Hypothalamus (tissue), 51 donors: ENCODE data around the gene DBT.
"Not testable (repeated sequence)": the region's sequence is repeated elsewhere in the genome, so short reads cannot be mapped to it uniquely, and the experiment has no call there.

Experiments used
- DNase-seq, 51 donors: peaks; one replicate each; lab custom pipeline; 2025; lab: John Stamatoyannopoulos, UW

DBT gene

GRCh38 chr1:100252901-100253300 lies 3.3 kb upstream of the DBT start:
- no peak for DNase-seq

DNA sequence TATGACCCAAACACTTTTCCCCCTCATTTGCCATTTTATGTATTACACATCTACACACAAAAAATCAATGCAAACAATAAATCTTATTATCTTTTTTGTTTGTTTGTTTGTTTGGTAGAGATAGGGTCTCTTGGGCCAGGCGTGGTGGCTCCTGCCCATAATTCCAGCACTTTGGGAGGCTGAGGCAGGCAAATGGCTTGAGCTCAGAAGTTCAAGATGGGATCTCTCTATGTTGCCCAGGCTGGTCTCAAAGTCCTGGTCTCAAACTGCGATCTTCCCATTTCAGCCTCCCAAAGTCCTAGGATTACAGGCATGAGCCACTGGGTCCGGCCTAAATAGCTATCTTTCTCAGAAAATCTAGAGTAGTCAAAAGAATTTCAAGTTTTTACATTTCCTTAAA lies 1.2 kb upstream of the DBT start:
- no peak for DNase-seq

- DNase-seq, result peak in 1 of 51 donors; percentile 31
These were observed 630 bp upstream of the DBT start for GRCh38 chr1:100250264-100250663.

DNA sequence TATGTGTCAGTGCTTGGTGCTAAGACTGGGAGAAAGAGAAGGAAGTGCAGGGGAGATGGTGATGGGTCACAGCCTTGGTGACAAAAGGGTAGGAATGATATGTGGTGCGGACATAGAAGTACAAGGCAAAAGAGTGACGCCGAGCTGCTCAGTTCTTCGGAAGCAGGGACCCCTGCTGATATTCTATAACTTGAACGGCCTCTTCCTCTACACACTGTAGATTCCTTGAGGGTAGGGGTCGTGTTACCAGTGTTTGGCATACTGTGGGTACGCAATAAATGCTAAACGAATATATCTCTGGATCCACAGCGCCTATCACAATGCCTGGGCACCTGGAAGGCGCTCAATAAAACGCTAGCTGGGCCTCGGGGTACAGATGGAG lies 488 bp downstream of the DBT start:
- peak in 1 of 51 donors; percentile 45 for DNase-seq

- DNase-seq, result no peak
These were observed 2.9 kb downstream of the DBT start for GRCh38 chr1:100246738-100247137.

- DNase-seq, result no peak
These were observed 9.0 kb downstream of the DBT start for GRCh38 chr1:100240631-100241030.

DNA sequence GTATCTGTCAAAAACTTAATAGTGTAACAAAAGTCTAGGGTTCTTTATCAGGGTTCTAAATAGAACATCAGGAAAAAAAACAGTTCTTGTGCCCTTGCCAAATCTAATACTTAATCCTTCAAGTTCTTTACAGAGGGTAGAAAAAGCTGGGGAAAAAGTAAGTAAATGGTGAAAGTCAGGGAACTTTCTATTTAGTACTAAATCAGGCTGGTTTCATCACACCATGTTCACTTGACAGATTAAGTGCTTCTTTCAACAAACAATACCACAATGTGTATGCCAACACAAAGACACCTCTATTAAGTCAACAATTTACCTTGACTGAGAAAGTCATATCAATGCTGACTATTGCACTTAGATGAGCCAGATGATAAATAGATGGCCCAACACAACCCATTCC lies 9.7 kb downstream of the DBT start:
- no peak for DNase-seq

GRCh38 chr1:100237091-100237490 lies 12.5 kb downstream of the DBT start:
- DNase-seq, result no peak

GRCh38 chr1:100234432-100234831 lies 15.2 kb downstream of the DBT start:
- no peak for DNase-seq

- not testable (repeated sequence) for DNase-seq
These were observed 16.1 kb downstream of the DBT start for GRCh38 chr1:100233566-100233965.

- DNase-seq, result no peak
These were observed 17.5 kb downstream of the DBT start for GRCh38 chr1:100232156-100232555.

GRCh38 chr1:100231721-100232120 lies 17.9 kb downstream of the DBT start:
- no peak for DNase-seq

DNA sequence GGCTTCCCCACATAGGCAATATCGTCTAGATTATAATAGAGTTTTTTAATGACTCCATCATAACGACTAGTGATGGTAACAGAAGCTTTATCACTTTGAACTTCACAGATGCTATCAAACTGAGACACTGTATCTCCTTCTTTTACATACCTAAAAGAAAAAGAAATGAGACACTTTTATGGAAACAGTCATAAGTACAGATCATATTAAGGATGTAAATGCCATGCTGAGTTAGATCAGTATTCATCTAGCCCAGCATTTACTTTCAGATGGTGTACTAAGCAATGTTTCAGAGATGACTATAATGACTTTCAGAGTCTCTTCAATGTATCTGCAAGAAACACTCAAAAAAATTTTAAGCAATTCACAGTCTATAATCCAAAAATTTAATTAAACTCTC lies 18.9 kb downstream of the DBT start:
- DNase-seq, result no peak

GRCh38 chr1:100229681-100230443 lies 19.8 kb downstream of the DBT start:
- DNase-seq, result no peak

DNA sequence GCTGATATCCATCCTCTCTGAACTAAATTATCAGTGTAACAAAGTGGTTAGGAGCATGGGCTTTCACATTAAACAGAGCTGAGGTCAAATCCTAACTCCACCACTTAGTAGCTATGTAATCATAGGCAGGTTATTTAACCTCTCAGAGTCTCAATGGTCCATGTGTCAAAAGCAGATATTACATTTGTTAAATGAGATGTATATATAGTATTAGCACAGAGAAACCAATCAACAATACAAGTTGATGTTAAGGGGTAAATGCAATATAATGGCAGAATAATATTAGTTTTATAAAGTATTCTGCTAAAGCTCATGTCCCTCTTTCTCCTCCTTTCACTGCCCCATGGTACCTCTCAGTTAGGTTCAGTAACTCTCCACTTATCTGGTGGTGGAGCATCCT lies 27.2 kb downstream of the DBT start:
- DNase-seq, result no peak

GRCh38 chr1:100219883-100220282 lies 29.8 kb downstream of the DBT start:
- DNase-seq, result no peak

DNA sequence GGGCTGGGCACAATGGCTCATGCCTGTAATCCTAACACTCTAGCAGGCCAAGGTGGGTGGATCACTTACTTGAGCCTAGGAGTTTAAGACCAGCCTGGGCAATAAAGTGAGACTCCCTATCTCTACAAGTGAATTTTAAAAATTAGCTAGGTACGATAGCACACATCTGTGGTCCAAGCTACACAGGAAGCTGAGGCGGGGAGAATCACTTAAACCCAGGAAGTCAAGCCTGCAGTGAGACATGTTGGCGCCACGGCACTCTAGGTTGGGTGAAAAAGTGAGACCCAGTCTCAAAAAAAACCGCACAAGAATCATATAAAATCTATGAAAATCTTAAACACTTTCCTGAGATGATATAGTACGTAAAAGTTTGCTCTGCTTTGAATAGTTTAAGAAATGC lies 30.2 kb downstream of the DBT start:
- DNase-seq, result no peak

DNA sequence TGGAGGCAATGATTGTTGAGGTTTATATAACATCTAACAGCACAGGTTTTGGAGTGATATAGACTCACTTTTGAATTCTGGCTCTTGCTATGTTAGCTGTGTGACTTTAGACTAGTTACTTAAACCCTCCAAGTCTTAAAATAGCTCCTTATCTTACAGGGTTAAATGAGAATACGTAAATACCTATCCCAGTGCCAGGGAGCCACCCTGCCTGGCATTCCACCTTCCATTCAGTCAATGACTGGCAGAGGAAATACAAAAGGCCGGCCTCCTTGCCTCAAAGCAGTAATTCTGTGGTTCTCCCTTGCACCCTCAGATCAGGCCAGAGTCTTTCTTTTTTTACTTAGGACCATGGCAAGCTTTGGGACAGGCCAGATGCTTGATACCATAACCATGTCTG lies 31.8 kb downstream of the DBT start:
- no peak for DNase-seq

DNA sequence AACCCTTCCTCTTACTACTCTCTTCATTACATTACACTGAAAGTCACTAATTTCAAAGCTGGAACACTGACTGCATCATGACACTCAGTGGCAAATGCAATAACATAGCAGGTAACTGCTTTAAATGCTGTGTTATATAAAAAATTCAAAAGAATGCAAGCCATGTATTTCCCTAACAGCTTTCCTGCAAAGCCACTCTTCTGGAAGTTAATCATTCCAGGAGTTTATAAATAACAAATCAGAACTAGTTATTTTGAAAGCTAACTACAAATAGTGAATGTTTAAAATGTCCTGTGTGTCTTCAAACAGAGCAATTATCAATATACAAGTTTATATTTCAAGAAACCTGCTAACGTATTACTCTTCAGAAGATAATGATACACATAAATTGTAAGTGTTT lies 34.5 kb downstream of the DBT start:
- DNase-seq, result no peak

DNA sequence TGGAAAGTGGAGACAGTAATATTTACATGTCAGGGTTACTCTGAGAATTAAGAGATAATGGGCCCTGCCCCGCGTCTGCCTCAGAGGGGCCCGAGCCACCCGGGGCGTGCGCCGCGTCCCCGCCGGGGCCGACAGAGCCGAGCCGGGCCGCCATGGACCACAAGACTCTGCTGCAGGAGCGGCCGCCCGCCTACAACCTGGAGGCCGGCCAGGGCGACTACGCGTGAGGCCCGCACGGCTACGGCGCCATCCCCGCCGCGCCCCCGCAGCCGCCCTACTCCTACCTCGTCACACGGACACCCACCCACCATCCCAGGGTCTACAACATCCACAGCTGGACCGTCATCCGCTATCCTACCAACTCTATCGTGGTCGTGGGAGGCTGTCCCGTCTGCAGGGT lies 36.5 kb downstream of the DBT start:
- no peak for DNase-seq

DNA sequence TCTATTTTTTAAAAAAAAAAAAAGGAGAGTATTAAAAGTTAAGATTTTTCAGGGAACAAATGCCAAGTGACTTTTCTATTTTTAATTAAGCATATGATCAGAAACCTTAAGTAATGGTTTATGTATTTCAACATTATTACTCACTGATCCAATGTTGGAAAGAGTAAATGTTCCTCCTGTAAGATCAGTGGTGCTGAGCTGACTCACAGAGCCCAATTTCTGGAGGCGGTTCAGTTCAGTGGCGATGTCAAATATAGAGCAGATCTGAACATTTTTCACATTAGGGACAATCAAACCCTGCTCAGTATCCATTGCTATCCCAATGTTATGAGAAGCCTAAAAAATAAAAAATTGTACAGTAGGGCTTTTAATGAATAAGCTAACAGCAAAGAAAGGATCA lies 43.3 kb downstream of the DBT start:
- no peak for DNase-seq

- DNase-seq, result not testable (repeated sequence)
These were observed 44.0 kb downstream of the DBT start for GRCh38 chr1:100205593-100205992.

GRCh38 chr1:100205103-100205502 lies 44.5 kb downstream of the DBT start:
- not testable (repeated sequence) for DNase-seq
